ENCODE results near the gene APPL1.

The APPL1 gene

GRCh38 chr3:57227204-57227929, at the start of gene APPL1:
Gene APPL1, plus strand, starts transcription at chr3:57227729. Its CDS starts 155 bp downstream, at chr3:57227884.
- DNase-seq: peak; percentile 64

- no peak for DNase-seq
These were observed 47.7 kb upstream of the APPL1 start for GRCh38 chr3:57179580-57180410.

GRCh38 chr3:57184526-57184925, 43.0 kb upstream of the APPL1 start:
- DNase-seq: no peak

- DNase-seq: no peak
These were observed 35.5 kb upstream of the APPL1 start for GRCh38 chr3:57192028-57192427.

- no peak for DNase-seq
These were observed 32.9 kb upstream of the APPL1 start for GRCh38 chr3:57194641-57195040.

GRCh38 chr3:57199895-57200297, 27.6 kb upstream of the APPL1 start, which contains the start of gene HESX1:
Gene HESX1, minus strand, starts transcription at chr3:57199978. Its CDS starts 60 bp downstream, at chr3:57199918.
- no peak for DNase-seq

- DNase-seq: no peak
These were observed 21.1 kb upstream of the APPL1 start for GRCh38 chr3:57206423-57206822.

GRCh38 chr3:57221883-57222282, 5.6 kb upstream of the APPL1 start:
- DNase-seq: no peak

- no peak for DNase-seq
These were observed 2.7 kb upstream of the APPL1 start for GRCh38 chr3:57224856-57225255.

GRCh38 chr3:57226176-57226575, 1.4 kb upstream of the APPL1 start:
- no peak for DNase-seq

- peak; percentile 27 for DNase-seq
These were observed 612 bp downstream of the APPL1 start for GRCh38 chr3:57227930-57228751.

GRCh38 chr3:57230006-57230405, 2.5 kb downstream of the APPL1 start:
- DNase-seq: no peak

GRCh38 chr3:57233799-57234198, 6.3 kb downstream of the APPL1 start:
- no peak for DNase-seq

GRCh38 chr3:57234613-57235575, 7.4 kb downstream of the APPL1 start:
- no peak for DNase-seq

- no peak for DNase-seq
These were observed 17.4 kb downstream of the APPL1 start for GRCh38 chr3:57244946-57245345.

GRCh38 chr3:57252404-57252803, 24.9 kb downstream of the APPL1 start:
- DNase-seq: no peak

GRCh38 chr3:57256844-57257243, 29.3 kb downstream of the APPL1 start:
- DNase-seq: no peak

- DNase-seq: no peak
These were observed 30.1 kb downstream of the APPL1 start for GRCh38 chr3:57257678-57258077.

- no peak for DNase-seq
These were observed 33.6 kb downstream of the APPL1 start for GRCh38 chr3:57261119-57261518.

GRCh38 chr3:57261929-57262328, 34.4 kb downstream of the APPL1 start:
- DNase-seq: no peak

- DNase-seq: no peak
These were observed 40.9 kb downstream of the APPL1 start for GRCh38 chr3:57268416-57268815.

- DNase-seq: no peak
These were observed 47.3 kb downstream of the APPL1 start for GRCh38 chr3:57274845-57275244.

Data from NCI-H526 treated with DMSO at 0.1 percent for 48 hours (cell line).